ENCODE measurements around the gene JCAD. TPM values are rescaled to one million over a fixed set of nuclear protein-coding genes. Genes with fewer than 3 reads are reported as not detected.

Gene JCAD
- total RNA-seq, 1 experiment from 2014 or later = 0.77 TPM

GRCh38 chr10:30028006-30028737 lies 31.2 kb downstream of the JCAD start:
- Mint-ChIP-seq H3K4me1 (peaks cover 8% of the 10 kb centered on the region in 2 experiments), H3K27ac (peak overlapping the region in 1 of 3 experiments; percentile 65; a peak in 3 of 7 replicates), H3K9me3 (no peaks in the 10 kb centered on the region), H3K4me3 (no peak overlapping the region; a peak in 1 of 5 replicates), H3K27me3 (ENCODE audit: low read depth) (peaks cover 10% of the 10 kb centered on the region), H3K36me3 (ENCODE audit: insufficient read depth in 1 of 3, low read depth in 3 of 3) (no peaks in the 10 kb centered on the region; a peak in 1 of 7 replicates)
- no peak overlapping the region for H3K27ac ChIP-seq (ENCODE audit: insufficient read length, low read depth, low read length)
- TF ChIP-seq, protein P1, sequence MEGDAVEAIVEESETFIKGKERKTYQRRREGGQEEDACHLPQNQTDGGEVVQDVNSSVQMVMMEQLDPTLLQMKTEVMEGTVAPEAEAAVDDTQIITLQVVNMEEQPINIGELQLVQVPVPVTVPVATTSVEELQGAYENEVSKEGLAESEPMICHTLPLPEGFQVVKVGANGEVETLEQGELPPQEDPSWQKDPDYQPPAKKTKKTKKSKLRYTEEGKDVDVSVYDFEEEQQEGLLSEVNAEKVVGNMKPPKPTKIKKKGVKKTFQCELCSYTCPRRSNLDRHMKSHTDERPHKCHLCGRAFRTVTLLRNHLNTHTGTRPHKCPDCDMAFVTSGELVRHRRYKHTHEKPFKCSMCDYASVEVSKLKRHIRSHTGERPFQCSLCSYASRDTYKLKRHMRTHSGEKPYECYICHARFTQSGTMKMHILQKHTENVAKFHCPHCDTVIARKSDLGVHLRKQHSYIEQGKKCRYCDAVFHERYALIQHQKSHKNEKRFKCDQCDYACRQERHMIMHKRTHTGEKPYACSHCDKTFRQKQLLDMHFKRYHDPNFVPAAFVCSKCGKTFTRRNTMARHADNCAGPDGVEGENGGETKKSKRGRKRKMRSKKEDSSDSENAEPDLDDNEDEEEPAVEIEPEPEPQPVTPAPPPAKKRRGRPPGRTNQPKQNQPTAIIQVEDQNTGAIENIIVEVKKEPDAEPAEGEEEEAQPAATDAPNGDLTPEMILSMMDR (conservative IDR thresholded peaks at IDR 0.05) = no peak
- no peaks in the 10 kb centered on the region for H3K9me3 ChIP-seq (ENCODE audit: control insufficient read depth, low read depth, low read length)
- H2BK5ac ChIP-seq (ENCODE audit: insufficient read length, low read length) = no peak overlapping the region
- no peak overlapping the region for H4K91ac ChIP-seq (ENCODE audit: insufficient read length, low read depth, low read length)
- no peak overlapping the region for H3K4me2 ChIP-seq (ENCODE audit: insufficient read depth, insufficient read length, low read length)
- no peaks in the 10 kb centered on the region for H3K79me2 ChIP-seq (ENCODE audit: insufficient read depth, low read length)
- no peaks in the 10 kb centered on the region for H3K4me1 ChIP-seq (ENCODE audit: insufficient read depth, low read length)
- H3K9ac ChIP-seq (ENCODE audit: extremely low read depth, insufficient read length, low read length) = no peak overlapping the region
- no peak overlapping the region; the same call in 1 of the 2 replicates for H3K14ac ChIP-seq (ENCODE audit: insufficient read depth, low read length)
- H2BK15ac ChIP-seq (ENCODE audit: low read depth, low read length) = no peak overlapping the region
- no peak overlapping the region for H3K23ac ChIP-seq (ENCODE audit: insufficient read length, low read depth, low read length)
- H3K23me2 ChIP-seq (ENCODE audit: insufficient read length, low read depth, low read length, poor library complexity, severe bottlenecking) = no peaks in the 10 kb centered on the region
- H4K20me1 ChIP-seq (ENCODE audit: control insufficient read depth, insufficient read depth, insufficient read length) = no peaks in the 10 kb centered on the region
- H2AK5ac ChIP-seq (ENCODE audit: insufficient read length, low read length) = no peak overlapping the region
- H2BK12ac ChIP-seq (ENCODE audit: insufficient read length, low read depth, low read length) = no peak overlapping the region
- no peak overlapping the region for H3K56ac ChIP-seq (ENCODE audit: insufficient read length, low read depth, low read length)
- H3K18ac ChIP-seq (ENCODE audit: insufficient read length, low read depth, low read length) = no peak overlapping the region
- no peak overlapping the region for H3T11ph ChIP-seq (ENCODE audit: low read length)
- WGBS (ENCODE audit: extremely low coverage, insufficient read length, low lambda C conversion rate) = no CpG with 5 or more reads among the region's 18 CpGs
- H2BK20ac ChIP-seq (ENCODE audit: low read depth, low read length, poor library complexity, severe bottlenecking) = no peak overlapping the region
- no peak overlapping the region for H4K8ac ChIP-seq (replicated peaks; ENCODE audit: insufficient read length, low read depth, low read length)
- H2AFZ ChIP-seq (ENCODE audit: low read length) = no peak overlapping the region
- no peak for DNase-seq
- no peaks in the 10 kb centered on the region for H3K79me1 ChIP-seq (ENCODE audit: insufficient read depth, low read depth, low read length, poor library complexity, severe bottlenecking)
- no peak overlapping the region for H3K4ac ChIP-seq (ENCODE audit: low read depth, low read length)
- no peak overlapping the region for H2BK120ac ChIP-seq (ENCODE audit: low read depth, low read length, poor library complexity, severe bottlenecking)
- no peak overlapping the region for H4K5ac ChIP-seq (ENCODE audit: insufficient read length, low read depth, low read length)
- no peaks in the 10 kb centered on the region for H3K27me3 ChIP-seq (ENCODE audit: insufficient read depth, low read length)
